ENCODE results near the gene CCT8.

The CCT8 gene, protein sequence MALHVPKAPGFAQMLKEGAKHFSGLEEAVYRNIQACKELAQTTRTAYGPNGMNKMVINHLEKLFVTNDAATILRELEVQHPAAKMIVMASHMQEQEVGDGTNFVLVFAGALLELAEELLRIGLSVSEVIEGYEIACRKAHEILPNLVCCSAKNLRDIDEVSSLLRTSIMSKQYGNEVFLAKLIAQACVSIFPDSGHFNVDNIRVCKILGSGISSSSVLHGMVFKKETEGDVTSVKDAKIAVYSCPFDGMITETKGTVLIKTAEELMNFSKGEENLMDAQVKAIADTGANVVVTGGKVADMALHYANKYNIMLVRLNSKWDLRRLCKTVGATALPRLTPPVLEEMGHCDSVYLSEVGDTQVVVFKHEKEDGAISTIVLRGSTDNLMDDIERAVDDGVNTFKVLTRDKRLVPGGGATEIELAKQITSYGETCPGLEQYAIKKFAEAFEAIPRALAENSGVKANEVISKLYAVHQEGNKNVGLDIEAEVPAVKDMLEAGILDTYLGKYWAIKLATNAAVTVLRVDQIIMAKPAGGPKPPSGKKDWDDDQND

DNA sequence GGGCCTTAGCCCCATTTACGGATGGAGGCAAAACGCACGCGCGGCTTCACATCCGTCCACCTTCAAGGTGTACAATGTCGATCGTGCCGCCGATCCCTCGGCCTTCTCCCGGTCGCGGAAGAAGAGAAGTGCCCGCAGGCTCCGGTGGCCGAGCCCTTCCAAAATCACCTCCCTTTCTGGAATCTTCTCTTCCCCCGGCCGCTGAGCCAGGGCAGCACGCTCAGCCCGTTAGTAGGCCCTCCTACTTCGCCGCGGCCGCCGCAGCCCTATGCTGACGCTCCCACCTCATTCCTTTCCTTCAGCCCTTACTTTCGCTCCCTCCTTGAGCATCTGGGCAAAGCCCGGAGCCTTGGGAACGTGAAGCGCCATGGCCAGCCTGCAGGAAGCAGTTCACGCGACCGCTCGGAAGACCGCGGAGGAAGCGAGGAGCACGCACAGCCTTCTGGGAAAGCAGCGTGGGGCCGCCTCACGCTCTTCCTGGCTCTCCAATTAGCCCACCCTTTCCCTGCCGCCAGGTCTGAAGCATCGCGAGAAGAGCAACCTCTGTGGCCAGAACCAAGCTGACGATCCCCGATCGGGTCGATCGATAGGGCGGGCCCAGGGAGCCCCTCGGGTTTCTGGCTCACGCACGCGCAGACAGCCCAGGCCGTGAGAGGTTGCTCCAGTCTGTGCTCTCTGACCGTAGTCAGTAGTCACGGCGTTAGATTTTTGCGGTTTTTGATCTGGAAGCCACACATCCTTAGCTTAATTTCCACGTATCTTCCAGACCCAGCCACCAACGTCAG lies at the start of gene CCT8:
TSS of gene CCT8 (minus strand) at position 427 of the 785 bp plus-strand sequence. CDS start at position 369, 58 bp downstream.
- DNase-seq: peak; percentile 99

DNA sequence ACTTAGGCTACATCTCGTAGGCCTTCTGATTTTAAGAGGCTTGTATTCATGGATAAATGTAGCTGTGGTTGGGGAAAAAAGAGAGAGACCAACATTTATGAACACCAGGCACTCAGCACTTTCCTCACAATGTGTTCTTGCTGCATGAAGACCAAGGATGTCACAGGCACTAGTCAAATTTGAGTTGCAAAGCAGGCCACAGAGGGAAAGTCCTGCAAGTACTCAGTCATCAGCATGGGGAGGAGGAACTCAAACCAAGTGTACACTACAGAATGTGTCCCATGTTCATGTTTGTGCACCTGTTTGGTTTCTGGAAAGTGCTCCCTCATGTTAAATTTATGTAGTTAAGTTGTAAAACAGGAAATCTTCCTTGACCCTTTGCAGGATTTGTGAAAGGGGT lies 48.3 kb upstream of the CCT8 start:
- no peak for DNase-seq

DNA sequence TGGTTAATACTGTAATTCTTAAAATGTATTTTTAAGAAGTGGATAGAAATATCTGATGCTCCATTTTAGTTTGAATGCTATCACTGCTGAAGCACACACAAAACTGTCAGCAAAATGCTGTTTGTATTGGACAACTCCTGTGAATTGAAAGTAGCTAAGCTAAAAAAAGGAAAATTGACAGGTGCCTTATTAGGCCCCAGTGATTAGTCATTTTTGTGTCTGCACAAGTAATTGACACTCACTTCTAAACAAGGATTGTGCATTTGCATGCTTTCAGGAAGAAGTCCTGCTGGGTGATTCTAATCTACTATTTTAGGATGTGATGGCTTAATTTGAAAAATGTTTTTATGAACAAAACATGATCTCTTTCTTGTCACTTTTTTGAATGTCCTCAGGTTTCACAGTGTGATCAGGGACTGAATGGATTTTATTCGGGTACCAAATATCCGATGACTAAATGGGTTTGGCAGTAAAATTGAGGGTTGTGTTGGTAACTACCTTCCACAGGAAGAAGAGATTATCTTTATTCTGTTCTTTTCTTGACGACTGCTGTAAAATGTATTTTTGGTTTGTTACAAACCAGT lies 44.0 kb upstream of the CCT8 start:
- no peak for DNase-seq

DNA sequence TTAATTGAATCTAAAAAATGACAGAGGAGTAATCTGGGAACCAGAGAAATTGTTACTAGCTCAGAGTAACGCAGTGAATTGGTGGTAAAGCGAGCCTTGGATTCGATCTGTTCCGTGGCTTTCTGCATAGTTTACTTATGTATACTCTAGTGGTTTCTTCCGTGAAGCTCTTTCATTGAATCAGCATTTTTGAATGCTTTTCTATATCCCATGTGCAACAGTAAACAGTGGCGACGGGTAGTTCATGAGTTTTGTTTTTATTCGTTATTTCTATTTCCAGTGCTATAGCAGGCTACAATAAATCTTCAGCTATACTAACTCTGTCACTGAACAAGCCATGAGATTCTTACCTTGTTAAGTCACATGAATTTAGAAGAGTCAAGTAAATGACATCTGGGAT lies 42.5 kb upstream of the CCT8 start:
- no peak for DNase-seq

DNA sequence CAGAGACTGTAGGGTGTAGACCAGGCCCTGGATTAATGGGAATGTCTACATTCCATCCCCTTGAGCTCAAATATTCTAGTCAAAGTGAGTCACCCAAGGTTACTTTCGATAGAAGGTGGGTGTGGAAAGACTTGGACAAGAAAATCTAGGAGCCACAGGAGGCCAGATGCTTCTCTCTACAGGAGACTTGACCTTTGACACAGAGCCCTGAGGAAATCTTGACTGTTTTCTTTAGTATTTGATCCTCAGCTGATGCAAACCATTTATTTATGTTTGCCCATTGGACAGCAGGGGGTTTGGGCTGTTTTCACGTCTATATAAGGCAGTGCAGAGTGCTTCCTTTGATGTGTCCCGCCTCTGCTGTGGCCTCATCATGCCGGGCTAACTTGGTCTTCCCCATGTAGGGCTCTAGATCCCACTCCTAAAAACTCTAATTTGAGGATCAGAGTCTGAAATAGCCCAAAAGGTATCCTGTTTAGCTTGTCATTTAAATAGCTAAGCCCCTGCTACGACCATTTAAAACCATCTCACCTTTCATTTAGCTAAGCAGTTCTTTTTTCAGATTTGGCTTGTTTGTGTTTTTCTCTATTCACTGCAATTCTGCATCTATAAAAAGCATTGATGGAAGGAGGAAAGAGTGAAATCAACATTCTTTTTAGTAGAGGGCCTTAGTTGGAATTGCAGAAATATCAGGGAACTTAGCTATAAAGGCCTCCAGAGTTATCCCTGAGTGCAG lies 41.5 kb upstream of the CCT8 start:
- no peak for DNase-seq

DNA sequence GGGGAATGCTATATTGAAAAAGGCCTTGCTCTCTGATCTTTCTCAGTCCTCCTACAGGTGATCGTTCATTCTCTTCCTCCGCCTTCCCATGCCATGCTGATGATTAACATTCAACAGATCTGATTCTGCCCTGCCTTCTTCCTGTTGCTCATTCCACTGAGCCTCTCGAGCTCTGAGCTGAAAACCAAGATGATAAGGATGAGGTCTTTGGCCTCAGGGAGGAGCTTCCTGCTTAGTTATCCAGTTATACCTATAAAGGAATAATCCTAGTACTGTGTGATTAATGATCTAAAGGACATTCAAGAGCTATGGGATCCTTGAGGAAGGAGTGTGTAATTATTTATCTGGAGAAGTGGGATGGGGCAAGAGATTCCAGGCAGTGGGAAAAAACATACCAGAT lies 31.8 kb upstream of the CCT8 start:
- no peak for DNase-seq

DNA sequence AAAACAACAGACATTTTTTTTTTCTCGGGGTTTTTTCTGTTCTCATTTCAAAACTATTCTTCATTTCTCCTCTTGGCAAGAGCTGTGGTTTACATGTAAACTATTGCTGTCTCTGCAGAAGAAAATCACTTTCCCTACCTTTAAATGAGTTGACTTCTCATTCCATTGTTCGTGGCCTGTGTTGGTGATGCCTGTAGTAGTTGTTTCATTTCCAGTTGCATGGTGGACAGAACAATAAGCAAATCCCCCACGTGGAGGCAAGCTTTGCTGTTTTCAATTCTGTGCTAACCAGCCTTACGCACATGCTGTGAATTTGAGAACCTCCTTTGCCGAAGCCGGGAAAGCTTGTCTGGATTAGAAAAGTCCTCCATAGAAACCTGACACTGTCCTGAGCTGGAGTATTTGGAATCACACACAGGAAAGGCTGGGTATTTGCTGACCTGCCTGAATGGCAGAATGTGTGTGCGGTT lies 30.8 kb upstream of the CCT8 start:
- no peak for DNase-seq

DNA sequence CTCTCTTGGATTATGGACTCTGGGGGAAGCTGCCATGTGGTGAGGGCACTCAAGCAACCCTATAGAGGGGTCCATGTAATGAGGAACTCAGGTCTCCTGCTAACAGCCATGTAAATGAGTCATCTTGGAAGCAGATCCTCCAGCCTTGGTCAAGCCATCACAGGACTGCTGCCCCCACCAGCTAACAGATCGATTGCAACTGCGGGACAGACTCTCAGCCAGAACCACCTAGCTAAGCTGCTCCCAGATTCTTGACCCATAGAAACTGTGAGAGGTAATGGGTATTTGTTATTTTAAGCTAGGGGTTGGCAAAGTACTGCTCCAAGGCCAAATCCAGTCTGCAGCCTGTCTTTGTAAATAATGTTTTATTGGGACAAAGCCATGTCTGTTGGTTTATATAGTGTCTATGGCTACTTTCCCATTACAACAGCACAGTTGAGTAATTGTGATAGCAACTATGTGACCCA lies 29.4 kb upstream of the CCT8 start:
- no peak for DNase-seq

DNA sequence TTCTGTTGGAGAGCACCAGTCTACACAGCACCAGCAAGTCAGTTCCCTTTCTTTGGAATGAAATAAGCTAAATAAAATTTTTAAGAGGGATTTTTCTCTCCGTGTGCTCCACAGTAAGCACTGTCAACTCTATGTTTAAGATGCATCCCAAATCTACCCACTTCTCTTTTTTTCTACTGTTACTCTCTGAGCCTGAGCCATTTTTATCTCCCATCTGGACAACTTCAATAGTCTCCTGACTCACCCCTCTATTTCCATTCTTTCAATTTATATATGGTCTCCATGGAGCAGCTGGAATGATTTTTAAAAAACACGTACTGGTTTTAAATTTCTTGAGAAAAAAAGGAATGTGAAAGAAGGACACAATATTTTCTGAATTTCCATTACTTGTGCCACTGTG lies 24.7 kb upstream of the CCT8 start:
- DNase-seq: no peak

DNA sequence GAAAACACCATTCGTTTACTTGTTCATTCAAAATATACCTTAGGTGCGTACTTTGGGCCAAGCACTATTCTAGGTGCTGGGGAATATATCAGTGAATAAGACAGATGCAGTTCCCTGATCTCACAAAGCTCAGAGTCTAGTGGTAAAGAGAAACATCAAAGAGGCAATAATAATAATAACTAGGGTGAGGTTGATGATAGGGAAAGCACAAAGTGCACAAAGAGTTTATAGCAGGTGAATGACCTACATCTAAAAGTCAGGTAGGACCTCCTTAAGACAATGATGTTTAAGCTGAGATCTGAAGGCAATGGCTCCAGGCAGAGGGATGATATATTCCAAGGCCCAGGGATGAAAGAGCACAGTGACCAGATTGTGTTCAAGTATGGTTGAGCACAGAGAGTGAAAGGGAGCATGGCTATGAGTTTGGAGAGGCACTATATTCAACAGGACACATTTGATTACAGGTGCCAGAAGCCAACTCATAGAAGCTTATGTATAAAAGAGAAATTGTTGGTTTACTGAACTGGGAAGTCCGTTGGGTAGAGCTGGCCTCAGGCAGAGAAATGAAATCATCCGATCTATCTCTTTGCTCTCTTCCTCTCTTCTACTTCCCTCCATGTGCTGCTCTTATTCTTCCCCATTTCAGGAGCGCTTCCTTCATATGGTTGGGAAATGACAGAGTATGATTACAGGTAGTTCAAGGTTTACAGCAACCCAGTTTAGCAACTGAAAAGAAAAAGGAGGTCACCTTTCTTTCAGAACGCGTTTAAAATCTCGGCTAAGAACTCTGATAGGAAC lies 23.0 kb upstream of the CCT8 start:
- DNase-seq: no peak

DNA sequence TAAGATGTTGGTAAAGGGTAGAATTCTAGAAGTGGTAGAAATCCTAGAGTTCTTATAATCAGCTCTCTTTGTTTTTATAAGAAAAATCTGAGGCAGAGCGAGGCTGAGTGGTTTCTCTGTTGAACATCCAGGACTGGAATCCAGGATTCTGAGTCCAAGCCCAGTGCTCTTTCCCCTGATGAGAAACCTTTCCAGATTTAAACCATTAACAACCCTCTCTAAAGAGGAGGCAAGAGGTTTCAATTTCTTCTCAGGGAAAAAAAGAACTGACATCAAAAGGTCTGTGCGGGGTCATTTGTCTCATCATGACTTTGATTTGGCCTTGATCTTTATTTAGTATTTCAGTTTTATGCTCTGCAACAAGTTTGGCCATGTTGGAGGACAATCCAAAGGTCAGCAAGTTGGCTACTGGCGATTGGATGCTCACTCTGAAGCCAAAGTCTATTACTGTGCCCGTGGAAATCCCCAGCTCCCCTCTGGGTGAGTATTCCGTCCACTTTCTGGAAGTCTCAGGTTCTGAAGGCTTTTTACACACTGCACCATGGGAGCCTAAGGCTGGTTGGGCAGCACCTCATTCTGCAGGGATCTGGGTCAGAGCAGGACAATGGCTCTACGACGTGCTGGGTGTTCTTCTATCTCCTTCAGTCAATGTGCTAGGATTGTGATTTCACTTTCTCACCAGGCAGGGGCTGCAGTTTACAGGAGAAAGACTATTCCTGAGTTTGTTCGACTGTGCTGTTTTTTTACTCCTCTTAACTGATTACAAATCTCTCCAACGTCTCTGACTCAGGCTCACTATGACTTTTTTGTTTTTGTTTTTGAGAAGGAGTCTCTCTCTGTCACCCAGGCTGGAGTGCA lies 18.9 kb upstream of the CCT8 start:
- no peak for DNase-seq

DNA sequence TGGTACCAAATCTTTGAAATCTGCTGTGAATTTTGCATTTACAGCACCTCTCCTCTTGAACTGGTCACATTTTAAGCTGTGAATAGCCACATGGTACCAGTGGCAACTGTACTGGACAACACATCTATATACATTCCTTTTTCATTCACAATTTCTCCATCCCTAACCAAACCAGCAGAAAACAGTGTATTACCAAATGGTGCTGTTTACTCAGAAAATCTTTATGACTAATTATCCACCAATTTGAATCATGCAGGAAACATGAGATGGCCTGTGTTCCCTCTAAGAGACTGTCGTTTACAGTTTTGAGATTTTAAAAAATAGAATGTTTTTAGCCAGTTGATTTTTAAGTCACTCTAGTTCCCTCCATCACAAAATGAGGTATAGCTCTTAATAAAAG lies 17.6 kb upstream of the CCT8 start:
- no peak for DNase-seq

DNA sequence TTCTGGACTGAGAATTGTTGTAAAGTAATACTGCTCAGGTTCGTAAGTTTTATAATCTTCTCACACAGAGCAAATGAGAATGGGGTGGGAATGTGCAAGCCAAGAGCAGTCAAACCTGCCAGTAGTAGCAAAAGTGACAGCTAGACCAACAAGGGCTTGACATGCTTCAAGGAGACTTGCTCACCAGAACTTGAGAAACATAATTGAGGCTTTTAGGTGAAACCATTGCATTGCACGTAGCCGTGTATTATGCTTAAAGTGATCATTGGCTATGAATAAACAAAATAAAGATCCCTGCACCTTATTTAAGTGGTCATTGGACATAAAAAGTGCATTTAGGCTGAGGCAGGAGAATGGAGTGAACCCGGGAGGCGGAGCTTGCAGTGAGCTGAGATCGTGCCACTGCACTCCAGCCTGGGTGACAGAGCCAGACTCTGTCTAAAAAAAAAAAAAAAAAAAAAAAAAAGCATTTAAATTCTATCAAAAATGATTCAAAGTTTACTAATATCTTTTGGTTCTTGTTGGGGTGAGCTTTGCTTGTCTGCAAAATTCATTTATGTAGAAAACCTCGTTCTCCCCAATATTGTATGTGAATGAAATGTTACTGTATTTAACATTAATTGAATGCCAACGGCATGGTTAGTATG lies 11.8 kb upstream of the CCT8 start:
- no peak for DNase-seq

DNA sequence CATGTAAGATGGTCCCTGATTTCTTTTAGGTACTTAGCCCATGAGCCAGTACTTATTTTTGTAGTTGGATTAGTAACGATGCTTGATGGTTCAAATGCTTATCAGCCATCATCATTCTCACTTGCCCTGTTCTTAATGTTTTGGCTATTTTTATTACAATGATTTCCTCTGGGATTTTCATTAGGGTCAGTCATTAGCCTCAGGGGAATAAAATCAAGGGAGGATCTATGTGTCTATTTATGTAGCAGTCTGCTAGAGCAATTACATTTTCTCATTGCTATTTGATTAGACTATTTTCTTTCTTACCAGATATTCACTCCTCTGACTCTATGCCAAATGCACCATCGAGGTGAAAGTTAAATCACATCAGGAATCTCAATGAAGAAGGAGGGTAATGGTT lies 10.9 kb upstream of the CCT8 start:
- no peak for DNase-seq

DNA sequence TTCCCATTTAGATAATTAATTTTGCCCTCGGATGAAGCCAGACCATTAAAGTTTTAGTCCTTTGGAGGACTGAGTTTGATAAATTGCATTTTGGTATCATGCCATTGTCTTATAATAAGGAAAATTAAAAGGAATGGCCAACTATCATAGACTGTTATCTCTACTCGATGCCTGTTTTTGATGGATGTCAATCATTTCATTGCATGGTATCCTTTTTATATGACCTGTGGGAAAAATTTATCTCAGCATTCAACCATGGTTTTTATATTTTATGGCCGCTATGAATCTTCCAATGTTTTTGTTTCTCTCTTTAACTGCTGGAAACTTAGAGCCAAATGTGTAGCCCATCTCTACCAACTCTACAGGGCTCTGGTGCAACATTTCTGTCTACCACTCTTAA lies 9.9 kb upstream of the CCT8 start:
- no peak for DNase-seq

DNA sequence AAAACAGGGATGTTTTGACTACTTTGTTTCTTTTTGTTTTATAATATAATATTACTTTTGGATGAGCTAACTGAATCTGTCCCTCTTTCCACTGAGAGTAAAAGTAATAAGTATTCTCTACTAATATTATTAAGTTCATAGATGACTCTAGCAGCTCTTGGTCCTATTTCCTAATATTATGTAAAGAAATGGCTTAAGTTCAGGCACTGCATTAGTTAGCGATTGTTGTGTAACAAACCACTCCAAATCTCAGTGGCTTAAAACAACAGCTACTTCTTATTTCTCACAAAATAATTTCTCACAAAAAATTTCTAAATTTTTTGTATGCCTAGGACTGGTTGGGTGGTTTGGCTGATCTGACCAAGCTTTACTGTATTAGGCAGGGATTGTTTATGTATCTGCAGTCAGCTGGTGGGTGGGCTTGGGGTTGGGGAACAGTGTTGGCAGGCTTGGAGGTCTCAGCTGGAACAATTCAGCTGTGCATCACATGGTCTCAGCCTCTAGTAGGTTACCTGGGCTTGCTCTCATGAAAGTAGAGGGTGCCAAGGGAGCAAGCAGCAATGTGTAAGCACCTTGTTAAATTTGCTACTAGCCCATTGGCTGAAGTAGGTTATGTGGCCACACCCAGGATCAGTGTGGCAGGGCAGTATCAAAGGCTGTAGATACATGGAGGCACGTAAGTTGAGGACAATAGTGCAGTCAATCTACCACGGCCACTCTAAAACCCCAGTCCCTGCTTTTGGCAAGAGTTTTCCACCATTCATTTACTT lies 8.8 kb upstream of the CCT8 start:
- no peak for DNase-seq

DNA sequence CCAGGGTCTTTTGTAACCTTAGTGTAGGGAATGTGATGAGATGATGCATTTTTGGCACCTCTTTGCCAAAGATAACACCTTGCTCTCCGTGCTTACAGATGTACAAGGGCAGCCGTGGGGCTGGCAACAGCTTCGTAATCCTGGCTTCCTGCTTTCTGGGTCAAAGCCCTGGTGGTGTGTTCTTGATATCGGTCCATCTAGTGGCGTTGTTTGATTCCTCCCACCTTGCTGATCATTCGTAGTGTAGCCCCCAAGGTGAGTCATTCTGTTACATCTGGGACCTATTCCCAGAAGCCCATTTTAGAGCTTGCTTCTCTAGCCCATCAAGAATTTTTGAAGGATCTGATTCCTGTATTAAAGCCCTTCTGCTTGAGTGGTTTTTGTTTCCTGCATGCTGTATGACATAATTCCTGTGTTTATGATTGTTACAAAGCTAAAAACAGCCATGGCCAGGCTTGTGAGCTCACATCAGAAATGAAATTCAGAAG lies 7.0 kb upstream of the CCT8 start:
- DNase-seq: no peak

DNA sequence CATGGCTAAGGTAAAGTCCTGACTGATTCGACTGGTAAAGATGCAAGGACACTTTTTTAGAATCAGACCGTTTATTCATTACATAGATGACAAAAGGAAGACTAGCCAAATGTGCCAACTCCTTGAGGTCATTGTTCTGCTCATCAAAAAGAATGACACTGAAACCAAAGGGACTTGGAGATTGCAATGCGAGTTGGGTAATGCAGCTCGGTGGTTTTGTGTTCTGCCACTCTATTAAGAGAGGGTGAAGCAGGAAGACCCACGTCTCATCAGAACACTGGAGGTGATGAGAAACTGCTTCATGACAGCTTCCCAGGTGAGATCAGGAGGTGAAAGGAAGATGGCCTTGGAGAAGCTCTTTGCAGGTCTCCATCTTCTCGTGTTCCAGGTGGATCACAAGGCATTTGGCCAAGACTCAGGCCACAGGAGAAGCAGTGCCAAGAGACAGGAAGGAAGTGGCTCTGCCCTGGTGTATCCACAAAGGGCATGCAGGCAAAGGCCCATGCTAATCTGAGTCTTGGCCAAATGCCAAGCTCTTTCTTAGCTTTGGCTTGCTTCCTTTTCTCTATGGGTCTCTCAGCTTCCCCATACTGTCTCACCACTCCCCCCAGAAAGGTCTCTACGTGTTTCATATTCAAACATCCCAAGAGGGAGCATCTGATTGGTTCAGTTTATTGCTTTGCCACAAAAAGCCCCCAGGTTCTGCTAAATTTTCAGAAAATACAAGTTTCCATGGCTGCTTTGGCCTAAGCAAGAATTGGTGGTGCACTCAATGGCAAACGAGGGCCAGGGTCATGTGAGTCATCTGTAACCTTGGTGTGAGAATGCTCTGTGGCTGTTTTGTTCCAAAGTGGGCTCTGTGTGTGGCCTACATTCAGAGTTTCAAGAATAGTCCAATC lies 5.7 kb upstream of the CCT8 start:
- DNase-seq: peak; percentile 39

Data from left hindlimb (tissue), 1 donor.